Measurements from ENCODE around the gene RASGRP3.

The RASGRP3 gene

GRCh38 chr2:33605056-33605455 is 128.6 kb downstream of the RASGRP3 start:
- no peak overlapping the region for H2AFZ ChIP-seq (ENCODE audit: low read depth)
- H3K4me1 ChIP-seq (ENCODE audit: low read depth, poor library complexity, severe bottlenecking), result peaks cover 1% of the 10 kb centered on the region
- H3K36me3 ChIP-seq (ENCODE audit: insufficient read depth), result no peaks in the 10 kb centered on the region

GRCh38 chr2:33606100-33606499 is 129.7 kb downstream of the RASGRP3 start:
- Histone ChIP-seq H3K27me3 (ENCODE audit: insufficient read depth, low read depth) (no peaks in the 10 kb centered on the region), H3K4me2 (no peak overlapping the region), H3K27ac (no peak overlapping the region), H3K9ac (no peak overlapping the region), H3K36me3 (ENCODE audit: insufficient read depth) (no peaks in the 10 kb centered on the region), H3K4me3 (IDR thresholded peaks at IDR 0.05; ENCODE audit: insufficient read depth, low read depth, low read length) (no peak overlapping the region), H4K20me1 (ENCODE audit: insufficient read depth) (no peaks in the 10 kb centered on the region), H3K79me2 (ENCODE audit: insufficient read depth, low read depth) (no peaks in the 10 kb centered on the region), H2AFZ (ENCODE audit: low read depth) (no peak overlapping the region), H3K4me1 (ENCODE audit: low read depth, poor library complexity, severe bottlenecking) (no peaks in the 10 kb centered on the region)
- no peak for TF ChIP-seq CTCF (conservative IDR thresholded peaks at IDR 0.05; ENCODE audit: low read depth, low read length)

More at GRCh38 chr2:33605056-33605455, 128.6 kb downstream of the RASGRP3 start:
- no peaks in the 10 kb centered on the region for H3K27me3 ChIP-seq (ENCODE audit: insufficient read depth, low read depth)
- no peak for TF ChIP-seq CTCF (conservative IDR thresholded peaks at IDR 0.05; ENCODE audit: low read depth, low read length)
- no peak overlapping the region for H3K4me3 ChIP-seq (IDR thresholded peaks at IDR 0.05; ENCODE audit: insufficient read depth, low read depth, low read length)
- H3K4me2 ChIP-seq, result no peak overlapping the region
- no peaks in the 10 kb centered on the region for H3K79me2 ChIP-seq (ENCODE audit: insufficient read depth, low read depth)
- no peak overlapping the region for H3K9ac ChIP-seq
- H3K27ac ChIP-seq, result no peak overlapping the region
- no peaks in the 10 kb centered on the region for H4K20me1 ChIP-seq (ENCODE audit: insufficient read depth)

- Histone ChIP-seq H3K36me3 (ENCODE audit: insufficient read depth) (no peaks in the 10 kb centered on the region), H3K4me1 (ENCODE audit: low read depth, poor library complexity, severe bottlenecking) (no peaks in the 10 kb centered on the region), H3K4me3 (IDR thresholded peaks at IDR 0.05; ENCODE audit: insufficient read depth, low read depth, low read length) (no peak overlapping the region)
These were observed 130.2 kb downstream of the RASGRP3 start for GRCh38 chr2:33606622-33607021.

GRCh38 chr2:33607251-33607721 is 130.8 kb downstream of the RASGRP3 start:
- TF ChIP-seq CTCF (conservative IDR thresholded peaks at IDR 0.05; ENCODE audit: low read depth, low read length), result no peak
- no peaks in the 10 kb centered on the region for H3K27me3 ChIP-seq (ENCODE audit: insufficient read depth, low read depth)
- H3K79me2 ChIP-seq (ENCODE audit: insufficient read depth, low read depth), result no peaks in the 10 kb centered on the region
- no peaks in the 10 kb centered on the region for H3K4me1 ChIP-seq (ENCODE audit: low read depth, poor library complexity, severe bottlenecking)
- H4K20me1 ChIP-seq (ENCODE audit: insufficient read depth), result no peaks in the 10 kb centered on the region
- no peak overlapping the region for H3K9ac ChIP-seq
- no peaks in the 10 kb centered on the region for H3K36me3 ChIP-seq (ENCODE audit: insufficient read depth)
- H3K27ac ChIP-seq, result no peak overlapping the region
- no peak overlapping the region for H3K4me2 ChIP-seq
- H3K4me3 ChIP-seq (IDR thresholded peaks at IDR 0.05; ENCODE audit: insufficient read depth, low read depth, low read length), result no peak overlapping the region
- no peak overlapping the region; the same call in 1 of the 2 replicates for H2AFZ ChIP-seq (ENCODE audit: low read depth)

More at GRCh38 chr2:33606622-33607021, 130.2 kb downstream of the RASGRP3 start:
- Histone ChIP-seq H2AFZ (ENCODE audit: low read depth) (no peak overlapping the region), H3K27ac (no peak overlapping the region), H3K79me2 (ENCODE audit: insufficient read depth, low read depth) (no peaks in the 10 kb centered on the region), H3K4me2 (no peak overlapping the region), H3K9ac (no peak overlapping the region), H4K20me1 (ENCODE audit: insufficient read depth) (no peaks in the 10 kb centered on the region), H3K27me3 (ENCODE audit: insufficient read depth, low read depth) (no peaks in the 10 kb centered on the region)
- TF ChIP-seq CTCF (conservative IDR thresholded peaks at IDR 0.05; ENCODE audit: low read depth, low read length), result no peak

Measured in KMS-11 (cell line).